NCI-H345 treated with DMSO at 0.1 percent for 48 hours (cell line): ENCODE data around the gene ACSF3.
"Not testable (repeated sequence)": the region's sequence is repeated elsewhere in the genome, so short reads cannot be mapped to it uniquely, and the experiment has no call there.

ENCODE experiments used
- DNase-seq: peaks from one replicate; lab custom pipeline; 2025; ENCODE audit not compliant: unreplicated experiment; lab: John Stamatoyannopoulos, UW

The ACSF3 gene

DNA sequence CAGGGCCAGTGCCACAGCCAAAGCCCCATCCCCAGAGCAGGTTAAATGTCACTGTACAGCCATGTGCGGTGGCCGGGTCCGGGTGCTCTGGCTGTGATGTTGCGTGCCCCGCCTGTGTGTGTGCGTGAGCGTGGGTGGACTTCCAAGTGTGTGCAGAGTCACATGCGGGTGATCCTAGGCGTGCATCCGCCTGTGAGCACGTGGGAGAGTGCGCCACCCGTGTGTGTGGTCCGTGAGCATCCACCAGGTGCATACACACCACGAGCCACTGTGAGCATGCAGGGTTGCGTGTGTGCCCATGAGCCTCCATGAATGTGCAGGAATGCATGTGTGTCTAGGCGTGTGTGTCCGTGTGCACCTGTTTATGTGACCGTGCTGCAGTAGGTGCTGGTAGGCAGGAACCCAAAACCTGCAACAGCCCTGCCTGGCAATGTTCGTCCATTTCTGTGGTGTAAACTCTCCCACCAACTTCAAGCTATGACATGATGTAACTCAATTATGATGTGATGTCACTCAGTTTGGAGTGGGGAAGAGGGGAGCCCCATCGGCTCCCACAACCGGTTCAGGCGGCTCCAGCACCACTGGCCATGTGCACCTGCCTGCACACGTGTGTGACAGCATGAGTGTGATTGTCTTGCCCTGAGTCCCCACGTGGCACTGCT, 37.6 kb upstream of the ACSF3 start:
- DNase-seq = no peak

GRCh38 chr16:89056592-89056991, 37.1 kb upstream of the ACSF3 start:
- DNase-seq = no peak

- no peak for DNase-seq
Measured at GRCh38 chr16:89057738-89058137, 35.9 kb upstream of the ACSF3 start.

GRCh38 chr16:89058812-89059211, 34.8 kb upstream of the ACSF3 start:
- no peak for DNase-seq

- no peak for DNase-seq
Measured at GRCh38 chr16:89060207-89060794, 33.4 kb upstream of the ACSF3 start.

GRCh38 chr16:89061086-89061485, 32.6 kb upstream of the ACSF3 start:
- DNase-seq = no peak

DNA sequence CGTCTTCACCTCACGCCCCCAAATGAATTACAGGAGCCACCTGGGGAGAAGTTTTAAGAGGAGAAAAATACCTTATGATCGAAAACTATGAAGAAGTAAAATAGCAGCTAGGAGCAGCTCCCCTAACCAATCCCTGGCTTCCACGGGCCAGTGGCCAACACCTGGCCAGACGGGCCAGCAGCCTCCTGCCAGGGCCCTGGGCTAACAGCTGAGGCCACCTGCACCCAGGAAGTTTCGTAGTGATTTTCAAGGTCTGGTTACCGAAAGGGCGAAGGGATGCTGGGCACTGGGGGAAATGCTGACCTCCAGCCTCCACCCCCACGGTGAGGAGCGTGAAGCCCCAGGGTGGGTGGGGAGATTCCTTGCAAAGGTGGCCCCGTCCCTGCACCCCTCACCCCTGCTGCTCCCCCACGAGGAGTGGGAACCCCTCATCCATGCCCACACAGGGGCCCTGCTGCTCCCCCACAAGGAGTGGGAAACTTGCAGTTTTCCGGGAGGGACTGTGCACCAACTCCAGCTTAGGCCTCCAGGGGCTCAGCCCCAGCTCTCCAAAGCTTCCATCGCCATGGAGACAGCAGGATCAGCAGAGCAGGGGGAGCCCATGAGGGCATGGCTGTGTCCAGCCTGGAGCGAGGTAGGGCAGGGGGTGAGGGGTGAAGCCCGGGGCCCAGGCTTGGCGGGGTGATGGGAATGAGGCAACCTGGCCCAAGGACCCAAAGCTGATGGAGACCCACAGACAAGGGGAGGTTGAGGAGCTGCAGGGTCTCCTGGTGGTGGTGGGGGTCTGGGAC, 31.9 kb upstream of the ACSF3 start:
- no peak for DNase-seq

DNA sequence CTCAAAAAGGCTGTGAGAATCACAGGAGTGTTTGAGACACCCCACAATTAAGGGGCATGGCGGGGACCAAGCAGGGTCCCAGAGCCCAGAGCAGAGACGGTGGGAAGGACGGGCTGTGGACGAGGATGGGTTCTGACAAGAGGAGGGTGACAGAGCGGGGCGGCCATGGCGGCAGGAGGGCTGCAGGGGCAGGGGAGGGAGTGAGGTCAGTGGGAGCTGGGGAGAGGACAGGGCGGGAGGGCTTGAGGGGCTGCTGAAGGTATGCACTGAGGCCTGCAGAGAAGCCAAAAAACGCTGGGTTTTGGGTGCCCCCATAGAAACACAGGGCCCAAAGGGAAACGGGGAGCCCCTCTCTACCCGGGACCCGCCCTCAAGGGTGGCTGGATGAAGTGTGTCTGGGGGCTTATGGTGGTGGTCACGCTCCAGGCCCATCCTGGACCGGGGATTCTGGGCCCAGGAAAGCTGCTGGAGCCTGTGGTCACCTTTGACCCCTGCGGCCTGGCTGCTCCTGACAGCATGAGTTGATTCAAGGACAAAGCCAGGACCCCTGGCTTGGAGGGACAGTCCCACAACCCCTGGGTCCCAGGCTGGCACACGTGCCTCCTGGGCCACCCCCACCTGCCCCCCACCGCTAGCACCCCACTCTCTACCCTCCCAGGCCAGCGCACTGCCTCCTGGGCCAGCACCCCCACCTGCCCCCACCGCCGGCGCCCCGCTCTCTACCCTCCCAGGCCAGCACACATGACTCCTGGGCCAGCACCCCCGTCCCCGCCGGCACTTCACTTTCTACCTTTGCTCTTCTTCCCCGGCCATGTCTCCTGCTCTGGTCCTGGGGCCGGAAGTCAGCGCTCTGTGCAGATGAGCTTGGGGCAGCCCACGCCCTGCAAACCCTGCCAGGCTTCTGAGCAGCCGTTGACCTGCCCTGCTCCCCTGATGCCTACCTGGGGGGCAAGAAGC, 31.0 kb upstream of the ACSF3 start:
- no peak for DNase-seq

DNA sequence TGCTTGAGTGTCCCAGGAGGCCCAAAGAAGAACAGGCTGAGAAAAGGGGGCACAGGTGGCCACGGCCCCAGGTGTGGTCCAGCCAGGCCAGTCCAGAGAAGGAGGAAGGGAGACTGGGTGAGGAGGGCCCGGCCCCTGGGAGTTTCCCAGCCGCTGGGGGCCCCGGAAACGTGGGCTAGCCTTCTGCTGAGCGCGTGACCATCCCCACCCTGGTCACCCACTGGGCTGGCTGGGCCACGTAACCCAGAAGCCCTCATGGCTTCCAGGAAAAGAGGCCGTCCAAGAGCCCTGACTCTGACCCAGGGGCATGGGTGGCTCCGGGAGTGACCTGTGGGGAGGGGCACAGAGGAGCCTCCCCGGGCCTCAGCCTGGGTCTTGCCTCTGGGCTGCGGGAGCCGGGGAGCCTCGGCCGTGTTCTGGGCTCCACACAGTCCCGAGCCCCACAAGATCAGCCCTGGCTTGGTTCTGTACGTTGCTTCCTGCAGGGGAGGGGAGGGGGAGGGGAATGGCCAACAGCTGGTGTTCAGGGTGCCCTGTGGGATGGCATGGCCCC, 29.8 kb upstream of the ACSF3 start:
- DNase-seq = no peak

DNA sequence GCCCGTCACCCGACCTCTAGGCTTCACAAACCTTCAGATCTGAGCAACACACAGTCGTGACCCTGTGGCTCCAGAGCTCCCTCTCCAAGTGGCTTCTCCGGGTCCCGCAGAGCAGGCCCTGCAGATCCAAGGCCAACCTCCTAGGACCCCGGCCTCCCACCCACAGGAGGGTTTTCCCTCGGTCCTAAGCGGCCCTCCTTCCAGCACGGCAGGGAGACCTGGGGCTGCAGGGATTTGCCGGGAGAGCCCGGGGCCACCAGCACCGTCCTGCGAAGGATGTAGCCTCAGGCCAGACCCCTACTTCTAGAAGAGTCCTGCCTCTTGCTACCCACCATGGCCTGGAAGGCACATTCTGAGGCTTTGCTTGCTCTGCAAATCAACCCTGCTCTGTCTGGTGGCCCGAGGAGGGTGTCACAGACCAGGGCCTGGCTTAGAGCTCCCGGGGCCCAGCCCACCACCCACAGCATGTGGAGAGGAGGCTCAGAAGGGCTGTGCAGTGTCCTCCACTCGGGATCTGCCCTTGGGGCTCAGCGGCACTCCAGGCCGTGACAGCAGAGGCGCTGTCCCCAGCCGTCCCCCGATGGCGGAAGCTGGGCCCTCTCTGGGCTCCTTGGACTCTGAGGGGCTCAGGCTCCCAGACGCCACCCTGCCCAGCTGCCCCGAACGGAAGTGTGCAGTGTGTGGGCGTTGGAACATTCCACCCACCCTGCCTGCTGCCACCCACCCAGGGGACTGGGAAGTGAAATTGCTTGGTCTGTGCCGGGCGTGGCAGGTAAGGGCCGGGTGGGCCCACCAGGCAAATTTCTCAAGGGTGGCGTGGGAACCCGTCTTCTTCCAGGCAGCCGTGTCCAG, 28.8 kb upstream of the ACSF3 start:
- DNase-seq = no peak

DNA sequence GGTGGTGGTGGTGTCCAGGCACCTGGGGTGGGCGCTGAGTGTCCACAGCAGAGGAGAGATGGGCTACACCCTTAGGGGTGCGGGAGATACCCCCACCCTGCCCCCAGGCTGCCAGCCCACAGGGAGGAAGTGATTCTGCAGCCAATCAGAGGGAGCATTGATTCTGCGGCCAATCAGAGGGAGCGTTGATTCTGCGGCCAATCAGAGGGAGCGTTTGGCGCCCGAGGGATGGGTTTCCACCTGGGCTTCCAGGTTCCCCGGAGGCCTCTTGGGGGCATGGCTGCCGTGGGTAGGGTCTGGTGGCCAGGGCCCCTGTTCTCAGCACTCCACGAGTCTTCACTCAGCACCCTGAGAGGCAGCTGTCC, 28.2 kb upstream of the ACSF3 start:
- DNase-seq = no peak

DNA sequence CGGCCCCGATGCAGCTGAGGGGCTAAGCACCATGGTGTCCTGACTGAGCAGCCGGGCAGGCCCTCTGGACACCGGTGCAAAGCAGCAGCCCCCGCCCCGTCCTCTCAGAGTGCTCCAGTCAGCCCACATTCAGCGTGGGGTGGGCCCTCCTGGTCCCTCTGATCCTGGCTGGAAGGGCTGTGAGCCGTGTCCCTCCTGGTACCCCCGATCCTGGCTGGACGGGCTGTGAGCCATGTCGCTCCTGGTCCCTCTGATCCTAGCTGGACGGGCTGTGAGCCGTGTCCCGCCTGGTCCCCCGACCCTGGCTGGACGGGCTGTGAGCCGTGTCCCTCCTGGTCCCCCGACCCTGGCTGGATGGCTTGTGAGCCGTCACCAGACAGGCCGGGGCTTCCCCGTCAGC, 26.9 kb upstream of the ACSF3 start:
- no peak for DNase-seq

GRCh38 chr16:89067677-89068443, 25.8 kb upstream of the ACSF3 start:
- no peak for DNase-seq

- DNase-seq = not testable (repeated sequence)
Measured at GRCh38 chr16:89068814-89069616, 24.6 kb upstream of the ACSF3 start.

DNA sequence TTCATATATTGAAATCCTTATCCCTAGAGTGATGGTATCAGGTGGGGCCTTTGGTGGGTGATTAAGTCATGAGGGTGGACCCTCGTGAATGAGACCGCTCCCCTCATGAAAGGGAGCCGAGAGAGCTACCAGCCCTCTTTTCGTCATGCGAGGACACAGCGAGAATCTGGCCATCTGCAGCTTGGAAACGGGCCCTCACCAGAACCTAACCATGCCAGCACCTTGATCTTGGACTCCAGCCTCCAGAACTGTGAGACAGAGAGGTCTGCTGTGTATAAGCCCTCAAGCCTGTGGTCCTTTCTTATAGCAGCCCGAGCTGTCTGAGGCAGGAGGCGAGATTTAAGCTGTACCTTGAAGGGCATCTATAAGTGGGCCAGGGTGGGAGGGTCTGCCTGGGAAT, 23.7 kb upstream of the ACSF3 start:
- no peak for DNase-seq

- DNase-seq = no peak
Measured at GRCh38 chr16:89070590-89070989, 23.1 kb upstream of the ACSF3 start.

GRCh38 chr16:89071686-89072547, 21.7 kb upstream of the ACSF3 start:
- DNase-seq = no peak
